GM18951 (cell line): Measurements from ENCODE around the gene RNF212.

ENCODE experiments used
- POLR2A ChIP-seq: IDR thresholded peaks from 4 replicates; pipeline ENCODE4 v1.6.1; 2011; ENCODE audit warnings: mild to moderate bottlenecking; ENCODE audit not compliant: insufficient read length, insufficient read depth; ENCODE audit errors: extremely low read depth
- in situ Hi-C: fragments of 300-500 bp; cut with MboI; formaldehyde crosslinking; loops from one replicate; pipeline ENCODE4 v1.12.0; 2022; ENCODE audit warnings: low sequenced_read_pairs, mixed read lengths, inconsistent platforms; ENCODE audit not compliant: unreplicated experiment

Gene RNF212

DNA sequence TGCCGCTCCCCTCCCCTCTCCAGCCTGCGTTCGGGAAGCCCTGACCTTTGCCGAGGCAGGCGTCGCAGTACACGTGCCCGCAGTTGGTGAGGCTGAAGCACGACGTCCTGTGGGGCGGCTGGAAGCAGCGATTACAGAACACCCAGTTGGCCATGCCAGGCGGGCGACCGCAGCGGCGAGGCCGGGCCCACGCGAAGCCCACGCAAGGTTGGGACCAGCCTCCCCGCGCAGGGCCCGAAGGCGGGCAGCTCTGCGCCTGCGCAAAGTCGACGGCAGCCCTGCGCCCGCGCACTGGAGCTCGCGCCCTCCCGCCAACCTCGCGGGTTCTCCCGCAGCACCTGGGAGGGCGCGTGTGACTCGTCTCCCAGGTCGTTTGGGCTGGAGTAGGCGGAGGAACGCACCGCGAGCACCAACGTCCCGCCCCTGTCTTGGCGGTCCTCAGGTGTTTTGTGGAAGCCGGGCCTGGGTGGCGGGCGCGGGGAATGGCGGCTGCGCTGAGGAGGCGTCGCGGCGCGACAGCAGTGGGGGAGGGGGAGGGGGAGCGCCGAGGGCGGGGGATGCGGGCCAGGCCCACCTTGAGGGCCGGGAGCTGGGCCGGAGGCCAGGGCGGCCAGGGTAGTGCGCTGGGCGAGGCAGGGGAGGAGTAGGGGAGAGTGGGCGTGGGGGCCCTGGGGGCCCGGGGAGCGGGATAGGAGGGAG lies at the start of gene RNF212:
Gene RNF212, minus strand, starts transcription at position 254 of the 699 bp plus-strand sequence. Its CDS starts 100 bp downstream, at position 154.
- in situ Hi-C loops, result no loop called here
- TF ChIP-seq POLR2A, result no peak

GRCh38 chr4:1160351-1160750 lies 47.0 kb upstream of the RNF212 start:
- in situ Hi-C loops, result no loop called here
- no peak for TF ChIP-seq POLR2A

GRCh38 chr4:1156069-1156468 lies 42.7 kb upstream of the RNF212 start:
- in situ Hi-C loops, result no loop called here
- TF ChIP-seq POLR2A, result no peak

DNA sequence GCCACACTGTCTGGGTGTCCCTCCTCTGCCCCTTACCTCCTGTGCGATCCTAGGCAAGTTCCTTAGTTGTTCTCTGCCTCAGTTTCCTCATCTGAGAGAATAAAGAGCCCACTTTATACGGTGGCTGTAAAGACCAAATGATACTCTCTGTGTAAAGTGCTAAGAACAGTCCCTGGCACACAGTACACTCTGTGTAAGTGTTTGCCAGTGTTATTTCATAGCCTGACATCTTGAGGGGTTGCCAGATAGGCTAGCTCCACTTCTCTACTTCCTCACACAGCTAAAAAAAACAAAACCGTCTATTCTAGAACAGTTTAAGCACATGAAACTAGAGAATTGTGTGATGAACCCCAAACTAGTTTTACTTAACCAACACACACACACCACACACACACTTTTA lies 42.0 kb upstream of the RNF212 start:
- in situ Hi-C loops, result no loop called here
- TF ChIP-seq POLR2A, result no peak

DNA sequence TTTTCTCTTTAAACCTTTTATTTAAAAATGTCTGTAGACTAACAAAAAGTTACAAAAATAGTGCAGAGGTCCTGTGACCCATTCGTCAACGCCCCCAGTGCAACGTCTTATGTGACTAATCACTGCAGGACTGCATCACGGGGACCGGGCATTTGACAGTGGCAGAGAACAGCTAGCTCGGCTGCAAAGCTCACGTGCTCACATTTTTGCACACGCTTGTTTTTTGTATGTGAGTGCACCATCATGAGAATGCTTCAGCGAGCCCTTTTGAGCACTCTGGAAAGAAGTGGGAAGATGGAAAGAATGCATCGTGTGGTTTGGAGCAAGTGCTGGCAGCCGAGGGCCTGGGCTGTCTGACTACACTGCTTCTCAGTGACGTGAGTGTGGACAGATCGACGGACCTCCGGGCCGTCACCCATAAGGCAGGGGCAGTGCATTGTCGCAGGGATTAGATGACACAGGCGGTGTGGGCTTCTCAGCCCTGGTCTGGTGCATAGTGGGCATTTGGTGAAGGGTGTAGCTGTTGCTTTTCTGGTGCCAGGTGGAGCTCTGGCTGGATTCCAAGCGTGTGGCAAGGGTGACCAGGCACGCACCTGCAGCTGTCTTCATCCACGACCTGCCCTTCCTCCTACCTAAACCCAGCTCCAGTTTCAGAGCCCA lies 41.3 kb upstream of the RNF212 start:
- TF ChIP-seq POLR2A, result no peak
- in situ Hi-C loops, result no loop called here

DNA sequence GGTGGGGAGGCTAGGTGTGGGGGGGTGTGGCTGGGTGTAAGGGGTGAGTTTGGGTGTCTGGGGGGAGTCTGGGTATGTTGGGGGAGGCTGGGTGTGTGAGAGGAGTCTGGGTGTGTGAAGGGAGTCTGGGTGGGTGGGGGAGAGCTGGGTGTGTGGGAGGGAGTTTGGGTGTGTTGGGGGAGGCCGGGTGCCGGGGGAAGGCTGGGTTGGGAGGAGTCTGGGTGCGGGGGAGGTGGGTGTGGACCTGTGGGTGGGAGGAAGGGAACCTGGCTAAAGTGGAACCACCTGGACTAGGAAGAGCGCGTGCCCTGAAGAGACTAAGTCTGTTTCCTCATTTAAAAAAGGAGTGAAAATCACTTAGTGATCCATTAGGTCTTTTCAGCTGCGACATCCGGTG lies 40.8 kb upstream of the RNF212 start:
- no peak for TF ChIP-seq POLR2A

DNA sequence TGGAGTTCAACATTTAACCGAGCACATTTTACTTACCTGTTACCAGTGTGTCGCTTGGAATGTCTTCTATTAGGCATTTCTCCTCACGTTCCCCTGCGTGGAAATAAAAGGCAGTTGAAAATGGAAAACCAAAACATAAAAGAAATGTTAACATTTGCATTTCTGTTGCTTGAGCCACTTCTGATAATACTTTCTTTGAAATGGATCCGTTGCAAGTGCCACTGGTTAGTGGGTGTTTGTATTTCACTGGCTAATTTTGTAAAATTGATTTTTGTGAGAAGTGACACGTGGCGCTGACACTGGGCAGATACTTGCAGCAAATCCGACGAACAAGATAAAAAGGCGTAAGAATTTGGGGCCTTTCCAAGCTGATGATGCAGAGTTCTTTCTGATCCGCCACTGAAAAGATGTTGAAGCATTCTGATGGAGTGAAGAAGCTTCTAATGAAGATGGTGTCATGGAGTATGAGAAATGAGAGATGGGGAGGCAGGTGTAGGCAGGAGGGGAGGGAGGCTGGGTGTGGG lies 40.3 kb upstream of the RNF212 start:
- in situ Hi-C loops, result no loop called here
- no peak for TF ChIP-seq POLR2A

More for the DNA sequence above, 40.8 kb upstream of the RNF212 start:
- in situ Hi-C loops, result no loop called here

- in situ Hi-C loops, result no loop called here
- no peak for TF ChIP-seq POLR2A
Measured at GRCh38 chr4:1152290-1152689, 38.9 kb upstream of the RNF212 start.

DNA sequence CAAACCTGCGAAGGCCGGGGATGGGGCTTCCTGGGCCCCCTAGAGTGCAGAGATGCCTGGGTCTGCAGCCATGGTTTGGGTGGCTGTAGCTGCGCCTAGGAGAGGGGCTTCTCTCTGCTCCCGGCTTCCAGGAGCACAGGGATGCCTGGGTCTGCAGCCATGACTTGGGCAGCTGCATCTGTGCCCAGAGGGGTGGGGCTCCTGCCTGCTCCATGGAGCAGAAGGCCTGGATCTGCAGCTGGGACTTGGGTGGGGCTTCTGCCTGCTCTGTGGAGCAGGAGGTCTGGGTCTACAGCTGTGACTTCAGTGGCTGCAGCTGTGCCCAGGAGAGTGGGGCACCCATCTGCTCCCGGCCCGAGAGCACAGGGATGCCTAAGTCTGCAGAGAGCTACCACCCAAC lies 38.2 kb upstream of the RNF212 start:
- in situ Hi-C loops, result no loop called here
- TF ChIP-seq POLR2A, result no peak

GRCh38 chr4:1150875-1151274 lies 37.5 kb upstream of the RNF212 start:
- in situ Hi-C loops, result no loop called here
- no peak for TF ChIP-seq POLR2A

DNA sequence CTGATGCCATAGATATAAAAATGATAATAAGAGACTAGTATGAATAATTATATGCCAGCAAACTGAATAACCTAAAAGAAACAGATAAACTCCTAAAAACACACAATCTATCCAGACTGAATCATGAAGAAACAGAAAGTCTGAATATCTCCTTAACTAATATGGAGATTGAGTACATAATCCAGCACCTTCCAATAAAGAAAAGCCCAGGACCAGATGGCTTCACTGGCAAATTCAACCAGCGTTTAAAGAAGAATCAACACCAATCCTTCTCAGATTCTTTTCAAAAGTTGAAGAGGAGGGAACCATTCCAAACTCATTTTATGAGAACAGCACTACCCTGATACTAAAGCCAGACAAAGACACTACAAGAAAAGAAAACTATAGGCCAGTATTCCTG lies 26.5 kb upstream of the RNF212 start:
- in situ Hi-C loops, result loop anchor here (10.0 kb wide), 1 partner anchor 215 kb away; no protein-coding TSS in a partner anchor
- no peak for TF ChIP-seq POLR2A

GRCh38 chr4:1137850-1138249 lies 24.5 kb upstream of the RNF212 start:
- in situ Hi-C loops, result loop anchor here (10.0 kb wide), 1 partner anchor 217 kb away; no protein-coding TSS in a partner anchor
- no peak for TF ChIP-seq POLR2A

DNA sequence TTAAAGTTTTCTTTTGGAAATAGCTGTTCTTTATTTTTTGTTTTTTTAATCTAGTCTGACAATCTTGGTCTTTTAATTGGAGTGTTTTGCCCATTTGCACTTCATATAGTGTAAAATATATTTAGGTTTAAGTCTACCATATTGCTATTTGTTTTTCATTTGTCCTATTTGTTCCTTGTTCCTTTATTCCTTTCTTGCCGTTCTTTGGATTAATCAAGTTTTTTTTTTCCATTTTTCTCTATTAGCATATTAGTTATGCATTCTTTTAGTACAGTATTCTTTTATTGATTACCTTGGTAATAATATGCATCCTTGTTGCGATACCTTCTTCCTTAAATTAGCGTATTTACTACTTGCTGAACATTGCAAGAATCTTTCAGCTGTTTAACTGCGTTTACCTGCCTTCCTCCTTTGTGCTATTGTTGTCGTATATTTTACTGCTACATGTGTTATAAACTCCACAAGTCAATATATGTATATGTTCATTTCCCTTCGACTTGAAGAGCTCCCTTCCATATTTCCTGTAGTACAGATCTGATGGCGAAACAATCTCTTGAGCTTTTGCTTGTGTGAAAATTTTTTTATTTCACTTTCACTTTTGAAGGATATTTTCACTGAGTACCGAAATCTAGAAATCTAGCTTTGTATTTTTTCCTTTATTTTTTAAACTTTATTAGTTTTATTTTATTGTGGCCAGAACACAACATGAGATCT lies 23.9 kb upstream of the RNF212 start:
- in situ Hi-C loops, result loop anchor here (10.0 kb wide), 1 partner anchor 218 kb away; no protein-coding TSS in a partner anchor
- no peak for TF ChIP-seq POLR2A
